Measurements from ENCODE around the gene EGR4.

DNA sequence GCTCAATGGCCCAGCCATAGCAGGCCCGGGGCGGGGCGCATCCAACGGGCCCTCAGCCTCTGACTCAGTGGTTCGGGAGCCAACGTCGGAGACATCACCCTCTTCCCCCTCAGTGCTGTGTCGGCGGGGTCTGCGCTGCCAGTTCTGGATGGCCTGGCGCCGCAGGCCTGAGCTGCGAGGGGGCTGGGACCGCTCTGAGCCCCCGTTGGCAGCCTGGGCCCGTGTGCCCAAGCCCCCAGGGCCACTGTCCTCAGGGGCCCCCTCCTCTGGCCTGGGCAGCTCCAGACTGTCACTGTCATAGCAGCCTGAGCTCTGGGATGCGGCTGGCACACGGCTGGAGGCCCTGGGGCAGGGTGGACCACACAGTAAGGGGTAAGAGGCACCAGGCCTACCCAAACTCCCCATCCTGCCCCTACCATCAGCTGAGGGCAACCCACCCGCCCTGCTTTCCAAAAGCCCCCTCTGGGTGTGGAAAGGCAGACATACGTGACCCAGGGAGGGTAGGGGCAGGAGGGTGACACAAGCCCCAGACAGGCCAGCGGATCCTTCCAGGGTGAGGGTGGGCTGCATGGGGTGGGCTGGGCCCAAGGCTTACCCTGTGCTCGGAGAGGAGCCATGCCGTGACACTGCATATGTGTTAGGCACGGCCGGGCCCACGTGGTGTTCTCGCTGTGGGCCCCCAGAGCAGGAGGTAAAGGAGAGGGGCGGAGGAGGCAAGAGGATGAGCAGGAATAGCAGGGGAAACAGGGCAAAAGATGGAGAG lies 27.9 kb downstream of the EGR4 start:
- TF ChIP-seq, protein P1, sequence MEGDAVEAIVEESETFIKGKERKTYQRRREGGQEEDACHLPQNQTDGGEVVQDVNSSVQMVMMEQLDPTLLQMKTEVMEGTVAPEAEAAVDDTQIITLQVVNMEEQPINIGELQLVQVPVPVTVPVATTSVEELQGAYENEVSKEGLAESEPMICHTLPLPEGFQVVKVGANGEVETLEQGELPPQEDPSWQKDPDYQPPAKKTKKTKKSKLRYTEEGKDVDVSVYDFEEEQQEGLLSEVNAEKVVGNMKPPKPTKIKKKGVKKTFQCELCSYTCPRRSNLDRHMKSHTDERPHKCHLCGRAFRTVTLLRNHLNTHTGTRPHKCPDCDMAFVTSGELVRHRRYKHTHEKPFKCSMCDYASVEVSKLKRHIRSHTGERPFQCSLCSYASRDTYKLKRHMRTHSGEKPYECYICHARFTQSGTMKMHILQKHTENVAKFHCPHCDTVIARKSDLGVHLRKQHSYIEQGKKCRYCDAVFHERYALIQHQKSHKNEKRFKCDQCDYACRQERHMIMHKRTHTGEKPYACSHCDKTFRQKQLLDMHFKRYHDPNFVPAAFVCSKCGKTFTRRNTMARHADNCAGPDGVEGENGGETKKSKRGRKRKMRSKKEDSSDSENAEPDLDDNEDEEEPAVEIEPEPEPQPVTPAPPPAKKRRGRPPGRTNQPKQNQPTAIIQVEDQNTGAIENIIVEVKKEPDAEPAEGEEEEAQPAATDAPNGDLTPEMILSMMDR (IDR thresholded peaks at IDR 0.05; ENCODE audit: low read depth, low read length) = no peak
- no peak for TF ChIP-seq POLR2A (IDR thresholded peaks at IDR 0.05; ENCODE audit: extremely low read depth, insufficient read length)
